Activated naive CD8-positive, alpha-beta T cell treated with anti-CD3 and anti-CD28 coated beads, Interleukin-2, amount 10 ng/mL, durations not matched to agents 7 days and 5 days (primary cell): ENCODE data around the gene SPIRE2. TPM values are rescaled to one million over a fixed set of nuclear protein-coding genes. Genes with fewer than 3 reads are reported as not detected.
"Not testable (repeated sequence)": the region's sequence is repeated elsewhere in the genome, so short reads cannot be mapped to it uniquely, and the experiment has no call there.

Experiments
- ATAC-seq: fragments of 150-1000 bp; cut with Tn5 transposase; one replicate; pipeline ENCODE4 v1.10.0; 2021; ENCODE audit warnings: low read depth, moderate library complexity
- POLR2A ChIA-PET: fragments of 350-600 bp; sonication (Branson Sonifier 250); formaldehyde crosslinking; loops from one replicate; lab custom pipeline; 2021; ENCODE audit warnings: antibody characterized with exemption; lab: Charles Lee
- DNase-seq: peaks from one replicate; pipeline ENCODE4 v3.0.0; 2021
- H3K27ac Mint-ChIP-seq: one replicate; pipeline ENCODE4 v1.8.0; 2022; ENCODE audit warnings: mild to moderate bottlenecking, mixed read lengths
- H3K27me3 Mint-ChIP-seq: one replicate; pipeline ENCODE4 v1.8.0; 2022; ENCODE audit warnings: mild to moderate bottlenecking, moderate library complexity, mixed read lengths
- H3K36me3 Mint-ChIP-seq: one replicate; pipeline ENCODE4 v1.8.0; 2021; ENCODE audit warnings: mild to moderate bottlenecking, mixed read lengths
- H3K4me1 Mint-ChIP-seq: one replicate; pipeline ENCODE4 v1.8.0; 2021; ENCODE audit warnings: mixed read lengths
- H3K4me3 Mint-ChIP-seq: one replicate; pipeline ENCODE4 v1.8.0; 2022; ENCODE audit warnings: mild to moderate bottlenecking, moderate library complexity, mixed read lengths
- H3K9me3 Mint-ChIP-seq: one replicate; pipeline ENCODE4 v1.8.0; 2021; ENCODE audit warnings: mixed read lengths
- total RNA-seq, 2 experiments: library from RNA; stranded (reverse); gene quantifications; one replicate each; pipeline ENCODE4 v1.2.3, GENCODE V29; 2021

Gene SPIRE2
- total RNA-seq, 2 experiments from 2014 or later = 1.5 to 1.8 TPM

DNA sequence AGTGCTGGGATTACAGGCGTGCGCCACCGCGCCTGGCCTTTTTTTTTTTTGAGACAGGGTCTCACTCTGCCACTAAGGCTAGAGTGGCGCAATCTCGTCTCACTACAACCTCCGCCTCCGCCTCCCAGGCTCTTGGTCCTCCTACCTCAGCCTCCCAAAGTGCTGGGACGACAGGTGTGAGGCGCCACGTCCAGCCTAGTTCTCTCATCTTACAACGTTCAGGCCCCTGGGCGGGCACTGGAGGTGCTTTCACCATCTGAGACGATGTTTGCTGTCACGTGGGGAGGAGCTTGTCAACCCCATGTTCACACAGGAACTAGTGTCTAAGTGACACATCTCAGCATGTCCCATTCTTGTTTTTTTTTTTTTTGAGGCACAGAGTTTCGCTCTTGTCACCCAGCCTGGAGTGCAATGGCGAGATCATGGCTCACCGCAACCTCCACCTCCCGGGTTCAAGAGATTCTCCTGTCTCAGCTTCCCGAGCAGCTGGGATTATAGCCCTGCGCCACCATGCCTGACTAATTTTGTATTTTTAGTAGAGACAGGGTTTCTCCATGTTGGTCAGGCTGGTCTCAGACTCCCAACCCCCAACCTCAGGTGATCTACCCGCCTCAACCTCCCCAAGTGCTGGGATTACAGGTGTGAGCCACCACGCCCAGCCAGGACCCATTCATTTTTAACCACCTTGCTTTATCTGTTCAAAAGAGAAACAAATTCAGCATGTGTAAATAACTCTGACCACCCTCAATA lies 6.7 kb upstream of the SPIRE2 start:
- H3K27me3 Mint-ChIP-seq = peaks cover 4% of the 10 kb centered on the region
- H3K4me1 Mint-ChIP-seq = peaks cover 10% of the 10 kb centered on the region
- ATAC-seq = no peak
- POLR2A ChIA-PET = interaction anchor here (0.5 kb wide), 1 partner anchor 21 kb away, joined by 4 read pairs; no protein-coding TSS in a partner anchor
- no peak overlapping the region for H3K27ac Mint-ChIP-seq
- H3K4me3 Mint-ChIP-seq = no peak overlapping the region
- H3K9me3 Mint-ChIP-seq = no peaks in the 10 kb centered on the region
- no peak for DNase-seq
- H3K36me3 Mint-ChIP-seq = no peaks in the 10 kb centered on the region

DNA sequence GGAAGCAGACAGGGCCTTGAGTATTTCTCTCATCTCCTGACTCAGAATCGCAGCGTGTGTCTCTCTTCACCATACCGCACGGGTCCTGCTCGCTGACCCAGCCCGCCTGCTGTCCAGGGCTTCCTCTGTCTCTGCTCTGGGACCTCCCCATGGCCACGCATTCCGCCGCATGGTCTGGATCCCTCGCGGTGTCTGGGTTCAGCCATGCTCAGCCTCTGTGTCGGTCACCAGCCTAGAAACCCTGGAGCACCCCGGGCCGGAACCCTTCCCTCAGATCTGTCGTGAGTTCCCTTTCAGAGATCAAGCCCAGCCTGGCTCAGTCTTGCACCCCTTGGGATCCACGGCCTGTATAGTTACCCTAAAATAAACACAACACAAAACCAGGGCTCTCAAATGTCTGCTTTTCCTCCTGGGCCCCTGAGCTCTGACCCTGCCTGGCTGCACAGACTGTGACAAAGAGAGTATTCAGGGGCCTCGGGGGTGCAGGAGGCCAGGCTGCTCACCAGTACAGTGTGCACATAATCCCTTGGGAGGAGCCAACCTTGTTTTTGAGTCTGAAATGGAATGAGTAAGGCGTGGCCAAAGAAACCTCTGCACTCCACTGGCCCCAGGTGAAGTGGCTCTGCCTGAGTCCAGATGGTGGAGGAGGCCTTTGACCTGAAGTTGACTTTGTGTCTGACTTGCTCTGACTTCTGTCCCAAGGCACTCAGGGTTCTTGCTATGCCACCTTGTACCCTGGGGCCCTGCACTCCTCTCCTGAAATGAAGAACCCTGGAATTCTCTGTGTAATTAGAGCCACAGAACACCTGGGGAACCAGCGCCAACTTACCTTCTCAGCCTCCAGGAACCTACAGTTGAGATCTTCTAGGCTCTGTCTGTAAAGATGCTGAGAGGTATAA lies 5.8 kb upstream of the SPIRE2 start:
- POLR2A ChIA-PET = interaction anchor here (0.5 kb wide), 1 partner anchor 20 kb away, joined by 4 read pairs; no protein-coding TSS in a partner anchor
- Mint-ChIP-seq H3K4me3 (no peak overlapping the region), H3K36me3 (no peaks in the 10 kb centered on the region)

DNA sequence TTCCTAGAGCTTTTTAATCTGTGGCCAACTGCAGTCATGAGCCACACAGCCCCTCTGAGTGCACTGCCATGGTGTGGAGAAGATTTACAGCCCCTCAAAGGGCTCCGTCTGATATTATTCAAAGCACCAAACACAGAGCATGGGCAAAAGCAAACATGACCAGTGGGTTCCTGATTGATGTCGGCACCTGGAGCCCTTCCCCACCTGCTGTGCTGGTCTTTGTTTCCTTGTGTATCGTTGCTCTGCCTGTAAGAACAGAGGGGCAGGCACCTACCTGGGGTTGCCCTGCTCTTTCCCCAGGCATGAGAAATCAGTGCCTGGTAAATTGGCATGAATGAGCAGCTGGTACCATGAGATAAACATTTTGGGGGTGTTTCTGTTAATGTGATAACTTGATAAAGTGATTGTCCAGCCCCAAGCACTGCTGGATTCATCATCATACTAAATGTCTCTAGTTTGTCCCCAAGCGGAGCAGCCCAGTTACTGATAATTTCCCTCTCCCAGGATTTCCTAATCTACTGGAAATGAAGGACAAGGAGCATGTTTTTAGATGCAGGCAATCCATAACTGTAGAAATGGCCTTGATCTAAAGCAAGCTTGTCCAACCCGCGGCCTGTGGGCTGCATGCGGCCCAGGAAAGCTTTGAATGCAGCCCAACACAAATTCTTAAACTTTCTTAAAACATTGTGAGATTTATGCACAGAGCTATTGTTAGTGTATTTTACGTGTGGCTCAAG lies 5.0 kb upstream of the SPIRE2 start:
- Mint-ChIP-seq H3K27me3 (peaks cover 15% of the 10 kb centered on the region), H3K4me3 (no peak overlapping the region), H3K27ac (no peak overlapping the region), H3K36me3 (no peaks in the 10 kb centered on the region), H3K4me1 (peaks cover 7% of the 10 kb centered on the region), H3K9me3 (no peaks in the 10 kb centered on the region)
- POLR2A ChIA-PET = interaction anchor here (1.0 kb wide), 1 partner anchor 15 kb away, joined by 3 read pairs; no protein-coding TSS in a partner anchor
- ATAC-seq = no peak
- DNase-seq = no peak

More for the DNA sequence above, 5.8 kb upstream of the SPIRE2 start:
- ATAC-seq (no peak), DNase-seq (no peak)
- H3K4me1 Mint-ChIP-seq = peaks cover 10% of the 10 kb centered on the region
- peaks cover 12% of the 10 kb centered on the region for H3K27me3 Mint-ChIP-seq
- H3K9me3 Mint-ChIP-seq = no peaks in the 10 kb centered on the region
- no peak overlapping the region for H3K27ac Mint-ChIP-seq

DNA sequence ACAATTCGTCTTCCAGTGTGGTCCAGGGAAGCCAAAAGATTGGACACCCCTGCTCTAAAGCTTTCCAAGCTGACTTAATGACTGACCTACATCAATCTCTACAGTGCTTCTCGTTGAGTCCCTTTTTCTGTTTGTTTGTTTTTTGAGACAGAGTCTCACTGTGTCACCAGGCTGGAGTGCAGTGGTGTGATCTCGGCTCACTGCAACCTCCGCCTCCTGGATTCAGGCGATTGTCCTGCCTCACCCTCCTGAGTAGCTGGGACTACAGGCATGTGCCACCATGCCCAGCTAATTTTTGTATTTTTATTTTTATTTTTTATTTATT lies 4.5 kb upstream of the SPIRE2 start:
- H3K9me3 Mint-ChIP-seq, DNase-seq, H3K36me3 Mint-ChIP-seq, H3K4me1 Mint-ChIP-seq, H3K4me3 Mint-ChIP-seq, H3K27ac Mint-ChIP-seq, ATAC-seq: not testable (repeated sequence)
- POLR2A ChIA-PET = interaction anchor here (1.0 kb wide), 1 partner anchor 14 kb away, joined by 3 read pairs; no protein-coding TSS in a partner anchor
- H3K27me3 Mint-ChIP-seq = peaks cover 15% of the 10 kb centered on the region

DNA sequence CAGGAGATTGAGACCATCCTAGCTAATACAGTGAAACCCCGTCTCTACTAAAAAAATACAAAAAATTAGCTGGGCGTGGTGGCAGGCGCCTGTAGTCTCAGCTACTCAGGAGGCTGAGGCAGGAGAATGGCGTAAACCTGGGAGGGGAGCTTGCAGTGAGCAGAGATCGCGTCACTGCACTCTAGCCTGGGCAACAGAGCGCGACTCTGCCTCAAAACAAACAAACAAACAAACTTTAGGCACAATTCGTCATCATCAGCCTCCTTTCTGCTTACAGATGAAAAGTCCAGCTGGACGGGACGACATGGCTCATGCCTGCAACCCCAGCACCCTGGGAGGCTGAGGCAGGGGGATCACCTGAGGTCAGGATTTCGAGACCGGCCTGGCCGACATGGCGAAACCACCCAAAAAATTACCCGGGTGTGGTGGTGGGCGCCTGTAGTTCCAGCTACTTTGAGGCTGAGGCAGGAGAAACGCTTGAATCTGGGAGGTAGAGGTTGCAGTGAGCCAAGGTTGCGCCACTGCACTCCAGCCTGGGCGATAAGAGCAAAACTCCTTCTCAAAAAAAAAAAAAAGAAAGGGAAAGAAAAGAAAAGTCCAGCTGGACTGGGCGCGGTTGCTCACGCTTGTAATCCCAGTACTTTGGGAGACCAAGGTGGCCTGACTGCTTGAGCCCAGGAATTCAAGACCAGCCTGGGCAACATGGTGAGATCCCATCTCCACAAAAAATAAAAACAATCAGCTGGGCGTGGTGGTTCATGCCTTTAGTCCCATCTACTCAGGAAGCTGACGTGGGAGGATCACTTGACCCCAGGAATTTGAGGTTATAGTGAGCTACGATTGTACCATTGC lies 1.5 kb upstream of the SPIRE2 start:
- no peak for DNase-seq
- no peak overlapping the region for H3K4me3 Mint-ChIP-seq
- H3K36me3 Mint-ChIP-seq = no peaks in the 10 kb centered on the region
- H3K9me3 Mint-ChIP-seq = no peaks in the 10 kb centered on the region
- H3K4me1 Mint-ChIP-seq = peaks cover 3% of the 10 kb centered on the region
- no peak overlapping the region for H3K27ac Mint-ChIP-seq
- H3K27me3 Mint-ChIP-seq = peaks cover 33% of the 10 kb centered on the region
- no peak for ATAC-seq
- POLR2A ChIA-PET = interaction anchor here (1.5 kb wide), 1 partner anchor 11 kb away, joined by 4 read pairs; no protein-coding TSS in a partner anchor

DNA sequence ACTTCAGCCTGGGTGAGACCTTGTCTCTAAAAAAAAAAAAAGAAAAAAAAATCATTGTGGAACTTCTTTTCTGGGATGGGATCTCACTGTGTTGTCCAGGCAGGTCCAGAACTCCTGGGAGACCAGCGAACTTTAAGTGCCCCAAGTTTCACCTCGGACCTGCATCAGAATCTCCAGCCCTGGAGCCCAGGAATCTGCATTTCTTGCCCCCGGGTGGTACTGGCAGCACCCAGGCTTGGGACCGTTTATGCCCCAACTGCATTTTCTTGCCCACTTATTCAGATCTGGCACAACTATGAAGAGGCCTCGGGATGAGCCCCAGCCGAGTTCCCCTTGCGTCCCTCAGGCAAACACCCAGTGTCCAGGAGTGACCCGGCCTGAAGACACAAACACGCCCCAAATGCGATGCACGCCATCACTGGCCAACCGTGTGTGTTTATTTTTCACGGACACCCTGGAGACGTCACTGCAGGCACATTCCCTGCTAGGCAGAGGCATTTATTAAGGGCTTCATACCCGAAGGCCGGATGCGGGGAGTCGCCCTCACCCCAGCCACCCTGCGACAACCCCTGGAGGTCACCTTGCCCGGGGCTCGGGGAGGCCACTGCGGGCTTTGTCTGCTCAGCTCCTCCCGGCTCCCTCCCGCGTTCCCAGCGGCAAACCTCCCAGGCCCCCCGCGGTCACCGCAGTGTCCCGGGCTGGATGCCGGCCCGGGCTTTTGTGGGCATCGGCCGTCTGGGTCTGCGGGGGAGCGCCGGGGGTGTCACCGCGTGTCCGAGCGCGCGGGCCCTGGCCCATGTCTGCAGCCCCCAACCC lies 684 bp upstream of the SPIRE2 start:
- H3K27ac Mint-ChIP-seq = no peak overlapping the region
- peaks cover 3% of the 10 kb centered on the region for H3K4me1 Mint-ChIP-seq
- no peak for ATAC-seq
- no peaks in the 10 kb centered on the region for H3K9me3 Mint-ChIP-seq
- H3K36me3 Mint-ChIP-seq = no peaks in the 10 kb centered on the region
- no peak for DNase-seq
- peak overlapping the region; percentile 37 for H3K4me3 Mint-ChIP-seq
- peaks cover 35% of the 10 kb centered on the region for H3K27me3 Mint-ChIP-seq
- POLR2A ChIA-PET = interaction anchor here (1.1 kb wide), 1 partner anchor 10 kb away, joined by 5 read pairs; no protein-coding TSS in a partner anchor

DNA sequence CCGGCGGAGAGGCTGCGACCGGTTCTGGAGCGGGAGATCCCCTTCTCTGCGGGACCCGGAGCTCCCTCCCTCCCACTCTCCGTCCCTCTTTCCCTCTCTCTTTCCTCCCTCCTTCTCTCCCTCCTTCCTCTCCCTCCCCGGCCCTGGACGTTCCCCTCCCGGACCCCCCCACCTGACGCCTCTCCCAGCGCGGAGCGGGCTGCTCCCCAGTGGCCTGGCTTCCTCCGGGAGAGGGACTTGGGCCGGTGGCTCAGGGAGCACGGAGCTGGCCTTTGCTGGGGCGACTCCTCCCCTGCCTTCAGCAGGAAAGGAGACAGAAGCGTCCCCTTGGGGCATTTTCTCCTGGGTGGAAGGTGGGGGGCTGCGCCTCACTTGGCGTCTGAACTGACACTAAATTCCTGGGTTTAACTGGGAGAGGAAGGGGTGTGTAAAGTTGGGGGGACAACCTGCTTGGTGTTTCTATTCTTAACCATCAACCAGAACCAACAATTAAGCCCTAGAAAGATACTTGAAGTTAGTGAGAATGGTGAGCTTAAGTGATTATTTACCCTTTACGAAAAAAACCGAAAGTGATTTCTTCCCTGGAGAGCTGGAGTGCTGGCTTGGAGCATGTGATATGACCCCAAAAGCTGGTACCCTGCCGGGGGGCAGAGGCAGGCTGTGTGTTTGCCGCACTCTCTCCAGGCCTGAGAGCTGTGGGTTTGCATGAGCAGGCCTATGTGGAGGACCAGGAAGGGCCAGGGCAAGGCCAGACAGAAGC lies 775 bp downstream of the SPIRE2 start:
- Mint-ChIP-seq H3K4me3 (peak overlapping the region; percentile 47), H3K36me3 (no peaks in the 10 kb centered on the region), H3K27me3 (peaks cover 35% of the 10 kb centered on the region), H3K9me3 (peaks cover 2% of the 10 kb centered on the region), H3K27ac (no peak overlapping the region), H3K4me1 (peaks cover 3% of the 10 kb centered on the region)
- DNase-seq = no peak
- ATAC-seq = no peak
- POLR2A ChIA-PET = interaction anchor here (1.1 kb wide), 1 partner anchor 9 kb away, joined by 5 read pairs; no protein-coding TSS in a partner anchor

DNA sequence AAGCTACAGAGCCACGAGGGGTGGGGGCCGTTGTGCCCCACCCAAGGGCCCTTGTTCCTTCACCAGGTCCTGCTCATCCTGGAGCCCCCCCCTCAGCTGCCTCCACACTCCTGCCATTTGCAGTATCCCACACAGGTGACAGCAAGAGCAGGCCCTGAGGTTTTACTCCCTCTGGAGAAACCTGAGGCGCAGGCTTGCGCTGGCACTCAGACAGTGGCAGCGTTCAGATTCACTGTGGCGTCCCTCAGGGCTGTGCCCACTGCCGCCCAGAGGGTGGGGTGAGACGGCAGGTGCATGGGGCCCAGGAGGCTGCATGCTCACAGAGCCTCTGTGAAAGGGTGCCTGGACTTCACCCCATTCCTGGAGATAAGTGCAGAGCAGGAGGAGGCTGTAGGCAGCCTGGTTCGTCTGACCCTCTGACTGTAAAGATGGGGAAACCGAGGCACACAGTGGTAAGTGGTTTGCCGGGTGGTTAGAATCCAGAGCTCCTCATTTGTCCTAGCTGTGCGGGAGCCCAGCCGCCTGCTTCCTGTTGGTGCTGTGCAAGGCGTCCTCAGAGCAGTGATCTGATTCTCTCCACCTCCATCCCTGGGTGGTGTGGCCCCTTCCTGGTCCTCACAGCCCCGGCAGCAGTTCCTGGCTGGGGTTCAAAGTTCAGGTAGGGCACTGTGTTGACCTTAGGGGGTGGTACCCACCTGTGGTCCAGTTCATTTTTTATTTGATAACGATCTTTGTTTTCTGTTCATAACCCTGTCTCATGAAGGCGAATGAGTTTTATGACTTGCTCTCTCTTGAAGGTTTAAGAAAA lies 1.6 kb downstream of the SPIRE2 start:
- Mint-ChIP-seq H3K27ac (no peak overlapping the region), H3K36me3 (no peaks in the 10 kb centered on the region), H3K9me3 (peaks cover 7% of the 10 kb centered on the region), H3K4me3 (no peak overlapping the region), H3K4me1 (peaks cover 3% of the 10 kb centered on the region), H3K27me3 (peaks cover 35% of the 10 kb centered on the region)
- ATAC-seq = no peak
- POLR2A ChIA-PET = no interaction called here
- no peak for DNase-seq

DNA sequence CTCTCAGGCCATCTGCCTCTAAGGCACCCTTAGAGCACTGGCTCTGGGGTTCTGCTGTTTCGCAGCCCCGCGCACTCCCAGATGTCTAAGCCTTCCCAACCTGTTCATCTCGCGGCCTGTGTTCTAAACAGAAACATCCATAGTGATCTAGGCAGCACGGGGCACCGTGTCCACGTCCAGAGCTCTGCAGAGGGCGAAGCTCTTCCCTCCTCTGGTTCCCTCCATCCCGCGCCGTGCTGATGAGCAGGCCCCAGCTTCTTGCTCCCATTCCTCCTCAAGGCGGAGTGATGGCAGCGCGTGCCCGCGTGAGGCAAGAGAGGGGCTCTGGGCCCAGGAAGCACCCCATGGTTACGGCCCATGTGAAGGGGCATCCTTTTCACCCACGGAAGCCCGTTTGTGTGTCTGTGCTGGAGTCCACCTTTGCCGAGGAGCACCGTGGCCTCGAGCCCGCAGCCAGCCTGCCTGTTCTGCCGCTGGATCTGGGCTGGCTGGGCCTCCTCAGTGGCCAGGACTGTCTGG lies 3.6 kb downstream of the SPIRE2 start:
- peaks cover 3% of the 10 kb centered on the region for H3K4me1 Mint-ChIP-seq
- no peaks in the 10 kb centered on the region for H3K36me3 Mint-ChIP-seq
- H3K27me3 Mint-ChIP-seq = peaks cover 33% of the 10 kb centered on the region
- peaks cover 14% of the 10 kb centered on the region for H3K9me3 Mint-ChIP-seq
- DNase-seq (no peak), ATAC-seq (no peak)
- POLR2A ChIA-PET = no interaction called here
- H3K27ac Mint-ChIP-seq = no peak overlapping the region
- H3K4me3 Mint-ChIP-seq = no peak overlapping the region

DNA sequence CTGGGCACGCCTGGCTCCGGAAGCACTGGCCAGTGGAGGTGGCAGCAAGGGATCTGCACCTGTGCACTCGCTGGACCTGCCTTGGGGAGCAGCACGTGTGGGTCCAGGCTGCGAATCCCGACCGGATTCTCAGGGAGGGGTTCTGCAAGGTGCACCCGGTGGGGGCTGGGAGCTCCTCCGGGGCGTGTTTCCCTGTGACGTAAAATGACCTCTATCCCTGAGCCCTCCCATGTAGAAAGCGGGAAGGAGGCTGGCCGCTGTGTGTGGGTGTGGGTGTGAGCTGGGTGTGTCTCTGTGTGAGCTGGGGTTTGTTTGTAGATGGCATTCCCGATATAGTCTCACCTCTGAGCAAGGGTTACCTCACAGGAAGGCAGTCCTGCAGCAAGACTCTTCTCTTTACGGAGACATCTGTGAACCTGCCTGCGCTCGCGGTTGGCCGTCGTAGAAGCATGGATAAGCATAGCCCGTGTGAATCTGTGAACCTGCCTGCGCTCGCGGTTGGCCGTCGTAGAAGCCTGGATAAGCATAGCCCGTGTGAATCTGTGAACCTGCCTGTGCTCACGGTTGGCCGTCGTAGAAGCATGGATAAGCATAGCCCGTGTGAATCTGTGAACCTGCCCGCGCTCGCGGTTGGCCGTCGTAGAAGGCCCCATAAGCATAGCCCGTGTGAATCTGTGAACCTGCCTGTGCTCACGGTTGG lies 5.5 kb downstream of the SPIRE2 start:
- peaks cover 15% of the 10 kb centered on the region for H3K4me1 Mint-ChIP-seq
- H3K27ac Mint-ChIP-seq, H3K36me3 Mint-ChIP-seq, ATAC-seq, DNase-seq, H3K4me3 Mint-ChIP-seq: not testable (repeated sequence)
- H3K27me3 Mint-ChIP-seq = peaks cover 24% of the 10 kb centered on the region
- peaks cover 14% of the 10 kb centered on the region for H3K9me3 Mint-ChIP-seq
- POLR2A ChIA-PET = interaction anchor here (0.5 kb wide), 1 partner anchor 48 kb away, joined by 3 read pairs; no protein-coding TSS in a partner anchor
